GM18858 (cell line): ENCODE measurements around the gene VOPP1.

Experiments used
- ATAC-seq: cut with Tn5 transposase; IDR thresholded peaks from one replicate; pipeline ENCODE4 v1.9.1; 2021; ENCODE audit not compliant: unreplicated experiment

The VOPP1 gene

DNA sequence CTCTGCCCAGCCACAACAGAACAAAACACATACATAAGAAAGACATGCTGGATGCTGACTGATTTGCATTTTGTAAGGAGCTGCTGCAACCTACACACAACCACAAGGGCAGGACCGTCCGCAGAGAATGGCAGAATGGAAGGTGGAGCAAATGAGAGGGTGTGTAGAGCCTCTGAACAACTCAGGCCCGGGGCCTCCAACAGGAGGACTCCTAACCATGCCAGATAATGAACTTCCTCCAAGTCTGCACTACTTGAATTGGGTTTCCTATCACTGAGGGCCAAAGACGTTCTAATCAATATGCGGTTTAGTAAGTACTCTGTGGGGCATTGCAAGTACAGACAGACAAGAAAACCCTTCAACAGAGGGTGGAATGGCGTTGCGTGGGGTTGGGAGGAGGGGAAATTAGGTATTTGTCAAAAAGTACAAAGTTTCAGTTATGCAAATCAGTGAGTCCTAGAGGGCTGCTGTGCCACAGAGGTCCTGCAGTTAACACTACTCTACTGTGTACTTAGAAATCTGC, 14.6 kb downstream of the VOPP1 start:
- ATAC-seq: peak; percentile 73

DNA sequence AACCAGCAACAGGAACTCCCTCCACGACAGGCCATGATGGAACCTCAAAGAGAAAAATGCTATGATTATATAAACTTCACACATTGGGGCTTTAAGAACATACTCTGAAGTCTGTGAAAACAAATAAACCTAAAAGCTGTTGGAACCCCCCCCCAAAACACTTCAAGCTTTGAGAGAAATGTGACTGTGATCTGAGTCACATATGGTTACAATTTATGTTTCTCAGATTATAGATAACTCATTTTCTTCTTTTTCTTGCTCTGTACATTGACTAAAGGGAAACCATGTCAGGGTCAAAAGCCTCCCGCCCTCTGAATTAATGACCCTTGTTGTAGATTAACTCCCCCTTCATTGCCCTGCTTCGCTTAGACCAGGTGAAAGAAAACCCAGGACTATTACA, 15.8 kb downstream of the VOPP1 start:
- ATAC-seq: no peak

DNA sequence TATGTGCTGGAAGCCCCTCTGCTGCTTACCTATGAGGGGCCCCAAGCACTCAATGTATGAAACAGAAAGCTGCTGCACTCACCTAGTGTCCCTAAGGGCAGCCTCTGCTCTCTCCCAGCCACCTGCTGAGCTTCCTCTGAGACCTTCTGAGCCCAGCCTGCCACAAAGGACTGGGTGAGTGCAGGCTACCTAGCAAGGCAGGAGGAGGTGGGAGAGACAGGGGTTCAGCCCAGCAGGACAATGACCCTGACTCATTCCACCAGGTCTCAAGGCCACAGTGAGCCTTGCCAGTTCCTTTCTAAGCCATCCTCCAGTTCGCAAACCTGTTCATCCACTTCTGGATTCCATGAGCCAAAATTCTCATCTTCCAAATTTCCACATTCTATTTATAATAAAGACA, 16.3 kb downstream of the VOPP1 start:
- ATAC-seq: no peak

DNA sequence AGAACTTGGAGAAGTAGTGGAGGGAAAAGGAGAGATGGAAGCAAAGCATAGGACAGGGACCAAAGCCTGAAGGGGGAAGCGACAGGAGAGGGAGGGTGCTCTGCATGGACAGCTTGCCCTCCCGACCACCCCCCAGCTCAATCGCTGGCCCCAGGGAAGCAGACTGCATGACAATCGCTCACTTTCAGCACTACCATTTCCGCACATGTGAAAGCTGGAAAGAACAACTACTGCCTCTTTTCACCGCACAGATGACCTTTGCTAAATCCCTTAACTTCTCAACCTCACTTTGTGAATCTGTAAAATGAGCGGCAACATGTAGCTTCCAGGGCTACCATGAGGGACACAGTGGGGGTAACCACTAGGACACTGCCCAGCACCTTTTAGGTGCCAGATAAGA, 17.1 kb downstream of the VOPP1 start:
- ATAC-seq: no peak

DNA sequence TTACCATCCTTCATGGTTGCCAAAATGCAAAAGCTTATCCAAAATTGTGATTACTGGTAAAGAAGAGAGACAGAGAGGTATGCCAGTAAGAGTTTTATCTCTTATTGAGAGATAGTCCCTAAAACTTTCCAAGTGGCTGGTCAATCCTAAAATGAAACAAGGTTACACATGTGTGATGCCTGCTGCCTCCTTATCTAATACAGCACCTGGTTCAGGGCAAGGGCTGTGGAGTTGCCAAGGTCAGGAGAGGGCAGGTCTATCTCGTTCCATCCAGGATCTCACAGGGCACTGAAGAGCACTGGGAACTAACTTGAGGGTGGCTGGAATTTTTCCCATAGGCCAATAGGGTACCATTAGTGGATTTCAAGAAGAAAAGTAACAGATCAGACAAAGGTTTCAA, 18.3 kb downstream of the VOPP1 start:
- no peak for ATAC-seq

DNA sequence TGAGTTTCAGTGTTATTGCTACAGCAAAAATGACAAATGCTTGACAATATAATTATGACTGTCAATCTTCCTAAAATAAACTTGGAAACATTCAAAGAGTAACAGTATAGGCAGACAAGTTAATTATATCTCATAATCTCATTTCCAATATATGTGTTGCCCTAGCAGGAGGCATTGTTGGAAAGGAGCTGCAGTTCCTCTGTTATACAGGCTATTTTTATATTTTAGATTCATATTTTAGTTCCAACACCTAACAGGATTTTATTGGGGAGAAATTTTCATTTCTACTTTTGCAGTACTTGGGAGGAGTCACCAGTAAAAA, 19.3 kb downstream of the VOPP1 start:
- ATAC-seq: no peak

DNA sequence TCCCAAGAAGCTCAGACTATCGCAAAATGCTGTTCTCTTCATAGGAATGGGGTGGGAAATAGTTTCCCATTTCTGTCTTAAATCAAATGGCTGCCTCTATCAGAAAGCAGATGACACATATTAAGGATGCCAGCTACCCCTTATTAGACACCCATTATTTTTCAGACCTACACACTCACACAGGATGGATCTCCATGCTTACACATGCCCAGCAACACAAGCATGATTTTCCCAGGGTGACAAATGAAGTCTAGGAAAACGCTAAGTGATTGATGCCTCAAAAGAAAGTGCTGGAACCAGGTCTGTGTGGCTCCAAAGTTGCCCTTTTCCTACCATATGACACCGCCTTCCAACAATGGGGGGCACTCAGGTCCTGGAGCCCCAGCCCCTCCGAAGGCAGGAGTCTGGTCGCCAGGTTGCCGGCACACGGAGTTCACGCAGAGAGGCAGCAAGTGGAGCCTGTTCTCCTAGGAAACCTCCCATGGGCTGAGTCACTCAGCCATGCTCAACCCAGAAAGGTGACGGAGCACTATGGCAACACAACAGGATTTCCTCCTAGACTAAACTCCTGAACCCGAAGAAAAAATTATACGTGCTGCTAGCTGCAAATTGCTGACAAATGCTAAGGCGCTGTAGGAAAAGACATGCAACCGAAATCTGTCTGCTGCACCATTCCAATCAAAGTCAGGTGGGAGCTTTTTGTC, 19.8 kb downstream of the VOPP1 start:
- no peak for ATAC-seq

DNA sequence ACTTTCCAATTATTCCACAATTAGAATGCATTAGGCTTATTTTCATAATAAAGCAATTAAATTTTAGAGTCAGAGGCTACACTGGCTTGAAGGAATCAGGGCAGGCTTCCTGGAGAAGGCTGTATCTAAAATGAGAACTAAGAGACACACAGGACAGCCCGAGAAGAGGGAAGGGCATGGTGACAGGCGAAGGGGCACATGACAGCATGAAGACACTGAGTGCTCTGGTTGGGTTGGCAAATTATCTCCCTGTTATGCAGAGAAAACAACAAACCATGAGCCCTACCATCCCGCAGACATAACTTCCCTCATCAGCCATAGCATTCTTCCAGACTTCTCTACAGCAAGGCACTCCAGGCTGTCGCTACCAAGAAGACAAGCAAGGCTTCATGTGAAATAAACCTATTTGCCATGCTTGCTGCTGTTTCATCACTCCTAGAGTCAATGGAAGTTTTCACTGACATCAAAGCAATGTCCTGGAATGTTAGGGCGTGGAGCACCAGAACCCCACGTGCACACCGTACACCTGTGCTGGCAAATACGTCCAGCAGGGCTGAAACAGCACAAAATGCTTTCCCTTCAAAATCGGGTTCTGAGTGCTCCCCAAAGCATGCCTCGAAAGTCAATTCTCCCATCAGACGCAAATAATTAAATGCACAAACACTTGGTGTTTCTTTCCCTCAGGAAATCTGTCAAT, 21.3 kb downstream of the VOPP1 start:
- no peak for ATAC-seq

DNA sequence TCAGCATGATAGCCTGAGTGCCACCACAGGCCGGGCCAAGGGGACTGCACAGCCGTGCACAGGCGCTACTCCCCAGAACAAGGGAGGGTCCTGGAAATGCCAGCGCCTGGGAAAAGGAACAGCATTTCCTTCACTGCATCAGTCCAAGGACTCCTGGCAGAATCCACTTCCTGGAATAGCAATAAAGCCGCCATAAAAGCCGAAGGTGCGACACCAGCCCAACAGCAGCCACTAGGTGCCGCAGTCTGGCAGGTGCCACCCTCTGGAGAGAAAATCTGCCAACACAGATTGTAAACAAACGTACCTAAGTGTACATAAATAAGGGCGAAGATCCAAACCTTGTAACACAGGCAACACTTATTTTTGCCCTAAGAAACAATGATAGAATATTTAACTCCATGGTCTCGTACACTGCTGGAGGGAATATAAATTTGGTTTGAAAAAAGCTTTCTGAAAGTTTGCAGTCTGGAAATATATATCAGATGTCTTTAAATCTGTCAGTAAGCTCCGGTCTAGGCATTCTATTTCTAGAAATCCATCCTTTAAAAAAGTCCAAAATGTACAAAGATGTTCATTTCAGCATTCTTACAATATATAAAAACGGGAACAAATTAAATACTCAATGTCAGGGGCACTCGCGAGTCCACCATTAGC, 22.2 kb downstream of the VOPP1 start:
- no peak for ATAC-seq

DNA sequence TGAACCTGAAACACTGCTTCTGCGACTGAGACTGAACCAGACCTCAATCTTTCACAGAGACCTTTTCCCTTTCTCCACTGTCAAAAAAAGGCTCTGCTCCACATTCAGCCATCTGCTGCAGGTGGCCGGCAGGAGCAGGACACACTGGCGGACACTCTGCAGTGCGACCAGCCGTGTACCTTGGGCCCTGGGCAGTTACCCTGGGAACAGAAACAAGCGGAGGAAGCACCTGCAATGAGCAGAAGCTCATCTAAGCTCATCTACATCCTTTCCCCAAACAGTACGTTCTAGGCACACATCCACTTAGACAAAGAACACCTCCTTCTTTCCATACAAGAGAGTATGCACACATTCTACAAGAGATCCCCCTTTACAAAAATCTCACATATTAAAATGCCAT, 22.8 kb downstream of the VOPP1 start:
- ATAC-seq: peak; percentile 30

DNA sequence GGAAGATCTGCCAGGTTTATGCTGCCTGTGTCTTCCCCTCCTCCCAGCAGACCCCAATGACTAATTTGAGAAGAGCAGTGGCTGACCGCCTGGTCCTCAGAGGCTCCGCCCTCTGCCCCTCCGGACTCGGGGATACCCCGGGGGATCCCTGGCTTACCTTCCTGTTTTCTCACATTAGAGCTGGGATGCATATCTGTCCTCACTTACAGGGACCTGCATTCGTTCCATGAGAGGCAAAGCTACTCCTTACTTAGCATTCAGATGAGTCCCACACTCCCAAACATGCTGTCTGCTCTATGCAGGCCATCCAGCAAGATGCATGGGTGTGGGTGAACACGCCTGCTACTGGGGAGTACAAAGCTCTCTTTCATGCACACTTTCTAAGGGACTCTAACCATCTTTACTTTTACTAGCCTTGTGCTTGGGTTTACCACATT, 24.0 kb downstream of the VOPP1 start:
- ATAC-seq: peak; percentile 35

DNA sequence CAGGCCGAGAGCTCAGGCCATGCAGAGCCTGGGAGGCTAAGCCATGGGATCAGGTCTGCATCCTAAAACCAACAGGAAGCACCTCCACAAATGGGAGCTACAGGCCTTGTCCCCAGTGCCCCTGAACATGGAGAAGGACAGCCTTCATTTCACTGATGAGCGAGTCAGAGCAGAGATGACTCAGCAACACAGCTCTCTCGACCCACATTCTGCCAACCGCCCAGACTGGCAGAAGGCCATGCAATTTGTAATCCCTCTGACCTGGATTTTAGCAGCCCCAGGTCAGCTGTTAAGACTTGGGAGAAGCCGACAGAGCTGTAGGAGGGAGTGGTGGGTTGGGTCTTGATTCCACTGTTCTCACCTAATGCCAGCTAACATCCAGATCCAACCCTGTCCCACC, 25.5 kb downstream of the VOPP1 start:
- ATAC-seq: no peak

DNA sequence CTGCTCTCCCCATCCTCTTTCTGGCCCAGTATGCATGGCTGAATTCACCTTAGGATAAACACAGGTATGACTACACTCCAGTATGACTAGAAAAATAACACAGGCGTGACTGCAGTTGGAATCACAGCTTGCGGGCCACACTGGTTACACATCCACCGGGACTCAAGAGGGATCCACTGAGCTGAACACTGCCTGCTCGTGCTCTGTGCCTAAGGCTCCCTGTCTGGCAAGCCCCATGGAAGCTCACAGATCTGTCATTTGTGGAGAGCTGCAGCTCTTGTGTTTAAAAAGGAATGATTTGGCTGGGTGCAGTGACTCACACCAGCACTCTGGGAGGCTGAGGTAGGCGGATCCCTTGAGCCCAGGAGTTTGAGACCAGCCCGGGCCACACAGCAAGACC, 26.8 kb downstream of the VOPP1 start:
- ATAC-seq: no peak

DNA sequence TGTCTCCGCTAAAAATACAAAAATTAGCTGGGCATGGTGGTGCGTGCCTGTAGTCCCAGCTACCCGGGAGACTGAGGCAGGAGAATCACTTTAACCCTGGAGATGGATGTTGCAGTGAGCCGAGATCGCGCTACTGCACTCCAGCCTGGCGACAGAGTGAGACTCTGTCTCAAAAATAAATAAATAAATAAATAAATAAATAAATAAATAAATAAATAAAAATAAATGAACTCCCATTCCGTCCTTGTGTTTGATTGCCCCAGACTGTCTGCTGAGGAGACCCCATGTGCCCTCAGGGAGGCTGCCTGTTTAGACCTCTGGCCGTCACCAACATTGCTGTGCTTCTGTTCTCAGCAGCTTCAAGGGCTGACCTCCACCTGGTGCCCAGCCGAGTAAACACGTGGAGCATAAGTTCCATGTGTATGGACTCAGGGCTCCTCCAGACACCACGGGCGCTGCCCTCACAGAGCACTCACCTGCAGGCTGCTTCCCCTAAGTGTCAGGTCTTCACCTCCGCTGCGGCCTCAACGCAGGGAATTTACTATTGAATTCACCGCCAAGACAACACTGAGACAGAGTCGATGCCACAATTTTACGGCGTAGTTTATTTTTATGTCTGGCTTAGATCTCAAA, 32.0 kb downstream of the VOPP1 start:
- no peak for ATAC-seq

DNA sequence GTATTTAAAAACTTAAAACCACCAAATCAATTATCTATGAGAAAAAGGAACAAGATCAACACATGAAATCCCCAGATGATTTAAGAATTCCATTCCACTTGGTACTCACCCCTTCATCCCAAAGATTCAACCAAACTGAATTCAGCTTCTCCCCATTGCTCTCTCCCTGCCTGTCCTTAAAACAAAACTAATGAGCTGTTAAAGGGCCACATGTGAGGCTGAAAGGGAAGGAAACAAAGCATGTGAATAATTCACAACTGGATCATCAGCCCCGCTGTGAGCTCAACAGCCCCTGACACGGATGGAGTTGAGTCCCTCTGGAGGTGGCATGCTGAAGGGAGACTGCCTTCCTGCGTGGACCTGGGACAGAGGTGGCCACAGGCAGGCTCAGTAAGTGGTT, 32.9 kb downstream of the VOPP1 start:
- no peak for ATAC-seq

DNA sequence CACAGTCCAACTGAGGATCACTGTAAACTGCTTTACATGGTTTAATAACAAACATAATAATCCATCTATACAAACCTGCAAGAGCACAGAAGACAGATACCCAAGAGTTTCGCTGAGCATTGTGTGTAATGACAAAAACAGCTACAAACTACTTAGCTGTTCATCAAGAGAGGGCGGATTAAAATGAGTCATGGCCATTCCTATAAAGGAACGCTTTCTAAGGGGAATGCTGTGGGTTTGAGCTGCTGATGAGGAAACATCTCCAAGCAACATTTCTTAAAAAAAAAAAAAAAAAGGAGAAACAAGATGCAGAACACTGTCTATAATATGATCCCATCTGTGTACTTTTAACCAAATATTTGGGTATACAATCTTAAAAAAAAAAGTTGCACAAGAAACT, 33.8 kb downstream of the VOPP1 start:
- no peak for ATAC-seq

DNA sequence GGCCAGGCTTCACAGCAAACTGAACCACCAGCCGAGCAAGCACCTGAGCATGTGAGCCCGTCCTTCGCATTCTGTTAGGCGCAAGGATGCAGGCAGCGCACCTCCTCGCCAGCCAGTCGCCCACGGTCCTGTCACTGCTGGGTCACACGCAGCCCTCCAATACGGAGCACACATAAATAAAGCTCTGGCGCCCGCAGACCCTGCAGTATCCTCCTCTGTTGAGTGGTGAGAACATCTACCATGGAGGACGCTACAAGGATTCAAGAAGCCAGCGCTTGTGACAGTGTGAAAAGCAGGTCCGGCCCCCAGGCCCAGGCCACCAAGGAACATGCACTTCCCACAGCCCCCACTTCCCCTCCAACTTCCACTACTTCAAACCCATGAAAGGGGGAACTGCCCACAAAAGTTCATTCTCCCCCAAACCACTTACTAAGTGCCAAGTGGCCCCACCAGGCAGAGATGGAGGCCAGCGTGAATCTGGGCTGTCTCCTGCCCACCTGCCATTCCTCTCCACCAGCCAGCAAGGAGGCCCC, 34.8 kb downstream of the VOPP1 start:
- ATAC-seq: no peak

DNA sequence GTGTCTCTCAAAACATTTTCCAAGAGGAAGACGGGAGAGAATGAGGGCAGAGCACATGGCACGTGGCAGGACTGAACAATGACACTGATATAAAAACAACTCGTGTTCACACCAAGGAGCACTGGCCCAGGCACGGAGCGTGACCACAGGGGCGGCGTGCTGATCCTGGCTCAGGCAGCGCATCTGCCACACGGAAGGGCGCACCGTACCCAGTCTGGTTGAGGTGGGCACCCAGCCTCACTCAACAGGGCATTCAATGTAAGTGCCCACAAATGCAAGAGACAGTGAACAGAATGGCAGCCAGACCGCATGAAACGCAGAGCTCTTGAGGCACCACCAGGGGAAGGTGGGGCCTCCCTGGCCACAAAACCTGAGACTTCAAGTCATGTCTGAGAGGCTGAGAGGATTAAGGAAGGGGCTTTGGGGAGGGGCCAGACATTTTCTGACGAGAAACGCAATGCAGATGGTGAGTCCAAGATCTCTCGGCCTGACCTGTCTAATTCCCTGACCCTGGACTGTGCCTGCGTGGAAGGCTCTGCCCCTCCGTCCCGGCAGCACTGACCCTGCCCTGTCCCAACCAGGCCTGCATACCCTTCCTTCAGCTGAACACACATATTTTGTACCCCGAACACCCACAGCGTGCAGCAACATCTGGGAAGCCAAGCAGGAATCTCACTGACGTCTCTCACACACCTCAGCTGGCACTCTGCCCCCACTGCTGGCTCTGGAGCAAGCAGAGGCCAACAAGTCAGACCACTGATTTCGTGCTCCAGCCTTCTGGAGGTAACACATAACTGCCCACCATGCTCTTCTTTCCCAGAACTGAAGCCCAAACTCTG, 35.5 kb downstream of the VOPP1 start:
- ATAC-seq: no peak

DNA sequence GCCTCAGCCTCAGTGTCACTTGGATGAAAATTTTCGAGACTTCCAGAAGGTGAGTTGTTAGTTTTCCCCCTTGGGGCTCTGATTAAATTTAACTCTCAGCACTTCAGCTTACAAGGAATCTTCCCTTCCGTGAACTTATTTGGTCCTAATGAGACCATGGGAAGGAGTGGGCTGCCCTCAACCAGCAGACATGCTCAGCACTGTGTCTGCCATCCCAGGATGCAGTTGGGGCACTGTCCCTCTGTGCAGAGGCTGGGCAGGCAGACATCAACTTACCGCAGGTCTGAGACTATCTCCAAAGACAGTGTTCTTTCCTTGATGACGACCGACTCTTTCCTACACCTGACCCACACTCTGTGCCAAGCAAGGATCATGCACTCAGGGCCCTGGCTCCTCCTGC, 36.7 kb downstream of the VOPP1 start:
- no peak for ATAC-seq

DNA sequence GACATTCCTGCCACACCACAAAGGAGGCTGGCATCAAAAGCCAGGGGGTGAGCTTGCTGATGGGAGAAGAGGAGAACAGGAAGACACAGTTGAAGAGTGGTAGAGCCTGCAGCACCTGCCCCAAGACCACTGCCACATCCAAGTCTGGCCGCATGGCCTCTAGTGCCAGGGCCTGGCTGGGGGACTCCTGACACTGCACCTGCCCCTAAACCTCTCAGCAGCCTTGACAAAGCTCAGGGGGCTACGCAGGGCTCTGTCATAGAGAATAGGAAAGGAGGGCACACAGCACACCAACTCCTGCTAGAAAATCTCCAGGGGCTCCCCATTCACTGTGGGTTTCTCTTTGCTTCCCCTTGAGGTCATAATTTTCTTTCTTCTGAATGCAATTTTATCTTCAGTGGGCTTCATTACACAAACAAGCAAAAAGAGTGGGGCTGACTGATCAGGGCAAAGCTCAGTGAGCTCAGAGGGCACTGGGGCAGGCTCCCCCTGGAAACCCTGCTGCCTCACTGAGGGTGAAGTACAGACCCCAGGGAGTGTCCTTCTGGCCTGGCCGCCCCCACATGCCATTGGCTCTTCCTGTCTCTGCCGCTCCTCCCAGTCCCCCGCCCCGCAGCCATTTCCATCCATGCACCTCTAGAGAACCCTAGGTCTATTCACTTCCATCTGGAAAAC, 37.2 kb downstream of the VOPP1 start:
- no peak for ATAC-seq
